ENCODE data around the gene FBXL12. TPM values are rescaled to one million over a fixed set of nuclear protein-coding genes. Genes with fewer than 3 reads are reported as not detected.

The FBXL12 gene
- total and polyA plus RNA-seq, 2 donors (not counting 1 experiment from before 2014, with no cell fraction given): 41.5 to 79.4 TPM

DNA sequence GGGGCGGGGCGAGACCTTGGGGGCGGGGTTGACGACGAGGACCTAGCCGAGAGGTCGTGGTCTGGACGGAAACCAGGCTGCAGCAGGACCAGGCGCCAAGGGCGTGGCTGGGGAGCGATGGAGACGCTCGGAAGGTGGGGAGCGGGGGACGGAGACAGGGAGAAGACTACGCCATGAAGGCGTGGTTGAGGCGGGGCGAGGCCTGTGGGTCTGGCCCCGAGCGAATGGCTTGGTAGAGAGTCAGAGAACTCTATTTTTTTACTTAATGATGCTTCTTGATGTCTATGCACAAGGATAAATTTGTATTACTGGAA, 674 bp upstream of the FBXL12 start:
- no peak for TF ChIP-seq EZH2 (IDR thresholded peaks at IDR 0.05; ENCODE audit: borderline replicate concordance, insufficient read depth, low read depth, low read length, poor library complexity, severe bottlenecking)
- TF ChIP-seq, protein P1, sequence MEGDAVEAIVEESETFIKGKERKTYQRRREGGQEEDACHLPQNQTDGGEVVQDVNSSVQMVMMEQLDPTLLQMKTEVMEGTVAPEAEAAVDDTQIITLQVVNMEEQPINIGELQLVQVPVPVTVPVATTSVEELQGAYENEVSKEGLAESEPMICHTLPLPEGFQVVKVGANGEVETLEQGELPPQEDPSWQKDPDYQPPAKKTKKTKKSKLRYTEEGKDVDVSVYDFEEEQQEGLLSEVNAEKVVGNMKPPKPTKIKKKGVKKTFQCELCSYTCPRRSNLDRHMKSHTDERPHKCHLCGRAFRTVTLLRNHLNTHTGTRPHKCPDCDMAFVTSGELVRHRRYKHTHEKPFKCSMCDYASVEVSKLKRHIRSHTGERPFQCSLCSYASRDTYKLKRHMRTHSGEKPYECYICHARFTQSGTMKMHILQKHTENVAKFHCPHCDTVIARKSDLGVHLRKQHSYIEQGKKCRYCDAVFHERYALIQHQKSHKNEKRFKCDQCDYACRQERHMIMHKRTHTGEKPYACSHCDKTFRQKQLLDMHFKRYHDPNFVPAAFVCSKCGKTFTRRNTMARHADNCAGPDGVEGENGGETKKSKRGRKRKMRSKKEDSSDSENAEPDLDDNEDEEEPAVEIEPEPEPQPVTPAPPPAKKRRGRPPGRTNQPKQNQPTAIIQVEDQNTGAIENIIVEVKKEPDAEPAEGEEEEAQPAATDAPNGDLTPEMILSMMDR (IDR thresholded peaks at IDR 0.05): no peak
- Histone ChIP-seq H3K4me1 (ENCODE audit: control insufficient read depth in 2 of 2, insufficient read depth in 2 of 2, low read length in 2 of 2) (peaks cover 10 to 15% of the 10 kb centered on the region in 2 donors), H3K79me2 (ENCODE audit: control insufficient read depth, insufficient read depth, low read length) (peaks cover 35% of the 10 kb centered on the region), H3K4me3 (ENCODE audit: control extremely low read depth in 1 of 5, extremely low read depth in 1 of 5, insufficient read depth in 1 of 5, low read depth in 2 of 5, low read length in 4 of 5) (peak overlapping the region; percentile 40 to 72 (median 59)), H2AFZ (ENCODE audit: insufficient read depth, low read depth, low read length, poor library complexity, severe bottlenecking) (peak overlapping the region; percentile 84), H3K27ac (ENCODE audit: low read length in 2 of 2) (peak overlapping the region; percentile 58 to 98), H3K9me3 (ENCODE audit: control extremely low read depth in 1 of 3, control insufficient read depth in 2 of 3, insufficient read depth in 1 of 3, low read length in 2 of 3) (peaks cover 1 to 12% (median 6%) of the 10 kb centered on the region in 3 donors), H3K4me2 (replicated peaks; ENCODE audit: low read depth, low read length, poor library complexity, severe bottlenecking) (peak overlapping the region; percentile 81), H3K27me3 (replicated peaks in 1 of 4; ENCODE audit: control extremely low read depth in 1 of 4, control insufficient read depth in 3 of 4, insufficient read depth in 4 of 4, low read length in 3 of 4) (no peaks in the 10 kb centered on the region), H4K20me1 (ENCODE audit: control insufficient read depth, insufficient read depth, low read length, poor library complexity, severe bottlenecking) (no peaks in the 10 kb centered on the region), H3K36me3 (replicated peaks in 1 of 2; ENCODE audit: control extremely low read depth in 1 of 2, control insufficient read depth in 1 of 2, extremely low read depth in 1 of 2, insufficient read depth in 2 of 2, low read length in 1 of 2) (peaks cover 0 to 4% of the 10 kb centered on the region in 2 experiments), H3K9ac (ENCODE audit: low read length) (peak overlapping the region; percentile 56)
- H3K27me3 Mint-ChIP-seq: no peaks in the 10 kb centered on the region
- H3K4me3 Mint-ChIP-seq: peak overlapping the region; percentile 95
- ChIA-PET CTCF (interaction anchor here (1.0 kb wide), 1 partner anchor 8 kb away, joined by 3 read pairs; the partner anchor contains the start of gene UBL5), POLR2A (interaction anchor here (0.8 to 1.0 kb wide), 4 partner anchors 8 to 51 kb away, joined by 4 to 8 read pairs (median 7); partner anchors contain the start of genes PIN1, UBL5 and ZNF846)
- ATAC-seq (ENCODE audit: low read depth) (no peak), DNase-seq (no peak)
- intact Hi-C loops (cut with micrococcal nuclease): loop anchor here (1.0 to 10.0 kb wide), 12 partner anchors 8 to 1555 kb away; partner anchors contain the start of genes PIN1, RAB11B, SWSAP1 and TMED1
- WGBS (ENCODE audit: insufficient coverage): 2% methylated on average over 16 of the region's 21 CpGs
- H3K9me3 Mint-ChIP-seq (ENCODE audit: insufficient read depth): peaks cover 3% of the 10 kb centered on the region
- peaks cover 29% of the 10 kb centered on the region for H3K4me1 Mint-ChIP-seq
- H3K27ac Mint-ChIP-seq: peak overlapping the region; percentile 92

DNA sequence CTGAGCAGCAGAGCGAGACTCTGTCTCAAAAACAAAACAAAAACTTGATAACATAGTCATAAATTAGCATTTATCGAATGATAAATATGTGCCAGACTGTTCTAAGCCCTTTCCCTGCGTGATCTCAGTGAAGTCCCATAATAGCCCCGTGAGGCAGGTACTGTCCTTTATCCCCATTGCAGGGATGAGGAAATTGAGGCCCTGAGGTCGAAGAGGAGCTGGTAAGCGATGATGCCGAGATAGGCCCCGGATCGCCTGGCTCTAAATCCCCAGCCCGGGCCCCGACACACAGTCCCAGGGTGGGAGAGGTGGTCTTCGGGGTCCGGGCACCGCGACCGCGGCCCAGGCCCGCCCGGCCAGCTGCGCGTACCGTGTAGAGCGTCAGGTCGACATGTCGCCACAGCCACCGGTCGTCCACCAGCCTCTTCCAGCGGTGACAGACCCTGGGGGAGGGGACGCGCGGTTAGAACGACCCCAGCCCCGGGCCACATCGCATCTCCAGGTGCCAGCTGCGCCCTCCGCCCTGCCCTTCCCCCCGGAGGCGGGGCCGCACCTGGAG, 625 bp downstream of the FBXL12 start:
- CTCF ChIA-PET: interaction anchor here (1.0 to 1.2 kb wide), 2 partner anchors 10 to 16 kb away, joined by 3 read pairs; partner anchors contain the start of gene UBL5
- peaks cover 10 to 15% of the 10 kb centered on the region in 2 donors for H3K4me1 ChIP-seq (ENCODE audit: control insufficient read depth in 2 of 2, insufficient read depth in 2 of 2, low read length in 2 of 2)
- H2AFZ ChIP-seq (ENCODE audit: insufficient read depth, low read depth, low read length, poor library complexity, severe bottlenecking): peak overlapping the region; percentile 92
- Mint-ChIP-seq H3K9me3 (ENCODE audit: insufficient read depth) (peaks cover 3% of the 10 kb centered on the region), H3K27me3 (no peaks in the 10 kb centered on the region), H3K27ac (peak overlapping the region; percentile 92), H3K4me3 (peak overlapping the region; percentile 95), H3K4me1 (peaks cover 29% of the 10 kb centered on the region)
- DNase-seq: no peak
- H3K36me3 ChIP-seq (replicated peaks in 1 of 2; ENCODE audit: control extremely low read depth in 1 of 2, control insufficient read depth in 1 of 2, extremely low read depth in 1 of 2, insufficient read depth in 2 of 2, low read length in 1 of 2): peaks cover 0 to 4% of the 10 kb centered on the region in 2 experiments
- H3K79me2 ChIP-seq (ENCODE audit: control insufficient read depth, insufficient read depth, low read length): peaks cover 42% of the 10 kb centered on the region
- H3K4me2 ChIP-seq (replicated peaks; ENCODE audit: low read depth, low read length, poor library complexity, severe bottlenecking): peak overlapping the region; percentile 88
- POLR2A ChIA-PET: interaction anchor here (0.7 to 1.1 kb wide), 6 partner anchors 10 to 750 kb away, joined by 3 to 8 read pairs (median 4); partner anchors contain the start of genes CDKN2D, PIN1 and UBL5
- 2% methylated on average over 38 of the region's 39 CpGs for WGBS (ENCODE audit: insufficient coverage)
- TF ChIP-seq, protein P1 (IDR thresholded peaks at IDR 0.05): no peak
- TF ChIP-seq EZH2 (IDR thresholded peaks at IDR 0.05; ENCODE audit: borderline replicate concordance, insufficient read depth, low read depth, low read length, poor library complexity, severe bottlenecking): no peak
- H3K4me3 ChIP-seq (ENCODE audit: control extremely low read depth in 1 of 5, extremely low read depth in 1 of 5, insufficient read depth in 1 of 5, low read depth in 2 of 5, low read length in 4 of 5): peak overlapping the region; percentile 1 to 98 (median 96)
- H3K9me3 ChIP-seq (ENCODE audit: control extremely low read depth in 1 of 3, control insufficient read depth in 2 of 3, insufficient read depth in 1 of 3, low read length in 2 of 3): peaks cover 1 to 16% (median 6%) of the 10 kb centered on the region in 3 donors
- intact Hi-C loops (cut with micrococcal nuclease): loop anchor here (5.0 to 10.0 kb wide), 3 partner anchors 1019 to 1557 kb away; partner anchors contain the start of genes RAB11B, SWSAP1 and TMED1
- H3K27me3 ChIP-seq (replicated peaks in 1 of 4; ENCODE audit: control extremely low read depth in 1 of 4, control insufficient read depth in 3 of 4, insufficient read depth in 4 of 4, low read length in 3 of 4): no peaks in the 10 kb centered on the region
- H3K9ac ChIP-seq (ENCODE audit: low read length): peak overlapping the region; percentile 87
- H4K20me1 ChIP-seq (ENCODE audit: control insufficient read depth, insufficient read depth, low read length, poor library complexity, severe bottlenecking): no peaks in the 10 kb centered on the region
- peak overlapping the region; percentile 92 to 98 for H3K27ac ChIP-seq (ENCODE audit: low read length in 2 of 2)
- ATAC-seq (ENCODE audit: low read depth): no peak
